Fibroblast of the aortic adventitia (primary cell): ENCODE results near the gene ARAP2. TPM values are rescaled to one million over a fixed set of nuclear protein-coding genes. Genes with fewer than 3 reads are reported as not detected.
"Not testable (repeated sequence)": the region's sequence is repeated elsewhere in the genome, so short reads cannot be mapped to it uniquely, and the experiment has no call there.

Experiments
- DNase-seq: peaks from one replicate; pipeline ENCODE4 v3.0.0-alpha.2; 2010; ENCODE audit warnings: low read depth
- H3K4me3 ChIP-seq: 2 replicates; pipeline ENCODE4 v1.5.1; 2011; ENCODE audit warnings: low read depth, mild to moderate bottlenecking, control low read depth, low read length, moderate library complexity
- CTCF ChIP-seq: IDR thresholded peaks from 2 replicates; pipeline ENCODE4 v1.5.1; 2011; ENCODE audit warnings: mild to moderate bottlenecking, low read length, control low read depth, inconsistent platforms; ENCODE audit not compliant: insufficient read depth
- total RNA-seq: library from RNA; depleted of rRNA; stranded (reverse); fragments of >200 nt; gene quantifications from 2 replicates; pipeline ENCODE4 v1.2.3, GENCODE V29; 2012; ENCODE audit warnings: low replicate concordance

The ARAP2 gene
- total RNA-seq, 1 donor: 0.63 TPM

- DNase-seq: no peak
- TF ChIP-seq CTCF: no peak
- H3K4me3 ChIP-seq: no peak overlapping the region
These were observed 60.5 kb downstream of the ARAP2 start for GRCh38 chr4:36183665-36184393.

- no peak for DNase-seq
- TF ChIP-seq CTCF: no peak
- H3K4me3 ChIP-seq: no peak overlapping the region
These were observed 61.1 kb downstream of the ARAP2 start for GRCh38 chr4:36183232-36183631.

- DNase-seq, H3K4me3 ChIP-seq: not testable (repeated sequence)
These were observed 62.0 kb downstream of the ARAP2 start for GRCh38 chr4:36182315-36182714.

GRCh38 chr4:36180206-36180605 lies 64.1 kb downstream of the ARAP2 start:
- no peak for DNase-seq
- TF ChIP-seq CTCF: no peak

GRCh38 chr4:36178484-36178883 lies 65.8 kb downstream of the ARAP2 start:
- no peak overlapping the region for H3K4me3 ChIP-seq
- no peak for DNase-seq
- no peak for TF ChIP-seq CTCF

More at GRCh38 chr4:36180206-36180605, 64.1 kb downstream of the ARAP2 start:
- H3K4me3 ChIP-seq: no peak overlapping the region

GRCh38 chr4:36177946-36178345 lies 66.4 kb downstream of the ARAP2 start:
- no peak overlapping the region for H3K4me3 ChIP-seq
- TF ChIP-seq CTCF: no peak
- no peak for DNase-seq

GRCh38 chr4:36174570-36174969 lies 69.7 kb downstream of the ARAP2 start:
- TF ChIP-seq CTCF: no peak
- no peak overlapping the region for H3K4me3 ChIP-seq
- DNase-seq: no peak
